Stimulated activated CD8-positive, alpha-beta memory T cell treated with anti-CD3 and anti-CD28 coated beads, Interleukin-12 subunit alpha, Interleukin-12 subunit beta, amount 100 ng/mL, for 24 hours (primary cell): ENCODE results near the gene SKAP1.
"Not testable (repeated sequence)": the region's sequence is repeated elsewhere in the genome, so short reads cannot be mapped to it uniquely, and the experiment has no call there.

Experiments used
- DNase-seq: peaks from one replicate; pipeline ENCODE4 v3.0.0-alpha.2; 2020; ENCODE audit errors: extremely low read depth

Gene SKAP1

DNA sequence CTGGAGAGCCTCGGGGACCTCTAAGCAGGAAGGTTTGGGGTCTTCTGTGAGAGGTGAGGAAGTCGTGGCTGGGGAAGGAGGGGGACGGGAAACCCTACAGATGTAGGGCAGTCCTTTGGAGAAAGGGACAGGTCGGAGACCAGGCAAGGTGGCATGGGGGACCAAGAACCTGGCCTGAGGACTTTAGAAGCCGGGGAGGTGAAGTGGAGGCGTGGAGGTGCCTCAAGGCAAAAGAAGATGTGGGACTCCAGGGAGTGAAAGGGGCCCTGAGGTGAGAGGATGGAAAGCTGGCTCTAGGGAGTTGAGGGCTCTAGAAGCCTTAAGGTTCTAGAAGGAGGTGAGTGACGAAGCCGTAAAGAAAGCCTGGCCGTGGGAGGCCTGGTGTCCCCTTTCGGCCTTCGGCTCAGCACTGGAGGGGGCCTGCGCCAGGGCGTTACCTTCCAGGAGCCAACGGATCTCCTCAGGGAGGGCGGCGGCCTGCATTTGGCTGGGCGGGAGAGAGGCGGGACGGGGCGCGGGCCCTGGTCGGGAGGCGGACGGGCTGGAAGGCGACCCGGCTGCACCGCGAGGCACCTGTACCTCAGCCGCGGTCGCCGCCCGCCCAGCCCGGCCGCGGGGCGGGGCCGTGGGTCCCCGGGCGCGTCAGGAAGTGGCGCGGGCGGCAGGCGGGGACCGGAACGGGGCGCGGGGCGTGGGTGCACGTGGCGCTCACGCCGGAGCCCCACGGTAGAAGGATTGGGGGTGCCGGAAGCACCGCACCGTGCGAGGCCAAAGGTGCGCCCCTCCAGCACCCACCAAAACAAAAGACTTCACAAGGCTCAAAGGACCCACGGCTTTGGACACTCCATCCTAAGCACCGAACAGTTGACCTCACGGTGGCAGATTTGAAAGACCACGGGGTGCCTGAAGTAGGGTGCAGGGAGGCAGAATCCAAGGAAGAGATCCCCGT is at the start of gene SKAP1:
Gene SKAP1, minus strand, starts transcription at position 577 of the 949 bp plus-strand sequence.
- DNase-seq, result no peak

DNA sequence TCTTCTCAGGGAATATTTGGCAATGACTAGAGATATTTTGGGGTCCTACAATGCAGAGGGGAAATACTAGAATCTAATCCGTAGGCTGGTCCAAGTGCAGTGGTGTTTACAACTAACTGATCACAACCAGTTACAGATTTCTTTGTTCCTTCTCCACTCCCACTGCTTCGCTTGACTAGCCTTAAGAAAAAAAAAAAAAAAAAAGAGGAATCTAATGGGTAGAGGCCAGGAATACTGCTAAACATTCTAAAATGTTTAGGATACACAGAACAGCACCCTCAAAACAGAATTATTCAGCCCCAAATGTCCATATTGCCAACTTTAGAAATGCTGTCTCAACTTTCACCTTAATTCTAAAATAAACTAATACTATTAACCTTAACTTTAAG is 49.0 kb upstream of the SKAP1 start:
- no peak for DNase-seq

DNA sequence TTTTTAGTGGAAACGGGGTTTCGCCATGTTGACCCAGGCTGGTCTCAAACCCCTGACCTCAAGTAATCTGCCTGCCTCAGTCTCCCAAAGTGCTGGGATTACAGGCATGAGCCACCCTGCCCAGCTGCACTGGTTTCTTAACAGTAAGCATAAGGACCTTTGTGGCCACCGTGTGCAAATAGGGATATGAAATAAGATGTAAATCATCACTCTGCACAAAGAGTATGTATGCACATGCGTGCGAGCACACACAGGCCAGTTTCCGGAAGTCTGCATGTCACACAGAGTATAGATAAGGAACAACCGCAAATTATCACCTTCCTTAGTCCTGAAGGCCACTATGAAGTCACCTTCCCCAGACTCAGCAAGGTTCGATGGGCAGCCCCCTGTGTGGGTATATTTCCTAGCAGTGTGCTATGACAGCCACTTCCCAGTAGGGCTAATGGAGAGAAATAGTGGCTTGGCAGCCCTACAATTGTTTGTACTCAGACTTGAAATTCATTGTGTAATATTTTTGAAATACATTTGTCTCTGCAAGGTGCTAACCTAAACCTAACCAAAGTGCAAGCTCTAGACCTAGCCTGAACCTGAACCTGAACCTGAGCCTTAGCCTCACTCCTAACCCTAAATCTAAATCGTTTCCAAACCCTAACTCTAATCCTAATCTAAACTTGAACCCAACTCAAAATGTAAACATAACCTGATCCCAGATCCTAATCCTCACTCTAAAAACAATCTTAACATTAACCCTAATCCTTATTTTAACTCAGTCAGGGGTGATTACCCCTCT is 48.4 kb upstream of the SKAP1 start:
- no peak for DNase-seq

DNA sequence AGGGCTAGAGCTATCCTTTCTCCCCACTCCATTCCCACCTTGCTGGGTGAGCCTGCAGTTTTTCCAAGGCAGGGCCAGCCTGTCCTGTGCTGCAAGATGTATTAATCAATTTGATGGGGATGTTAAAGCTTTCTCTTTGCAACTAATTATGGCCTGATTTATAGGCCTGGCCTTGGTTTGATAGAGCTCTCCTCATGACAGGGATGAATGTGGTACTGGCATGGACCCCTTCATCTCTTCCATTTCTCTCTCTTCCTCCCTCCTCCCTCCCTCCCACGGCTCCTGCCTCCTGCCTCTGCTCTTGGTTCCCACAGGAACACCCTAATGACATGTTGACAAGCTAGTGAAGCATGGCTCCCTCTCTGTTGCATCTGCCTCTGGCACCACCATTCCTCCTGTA is 47.2 kb upstream of the SKAP1 start:
- no peak for DNase-seq

DNA sequence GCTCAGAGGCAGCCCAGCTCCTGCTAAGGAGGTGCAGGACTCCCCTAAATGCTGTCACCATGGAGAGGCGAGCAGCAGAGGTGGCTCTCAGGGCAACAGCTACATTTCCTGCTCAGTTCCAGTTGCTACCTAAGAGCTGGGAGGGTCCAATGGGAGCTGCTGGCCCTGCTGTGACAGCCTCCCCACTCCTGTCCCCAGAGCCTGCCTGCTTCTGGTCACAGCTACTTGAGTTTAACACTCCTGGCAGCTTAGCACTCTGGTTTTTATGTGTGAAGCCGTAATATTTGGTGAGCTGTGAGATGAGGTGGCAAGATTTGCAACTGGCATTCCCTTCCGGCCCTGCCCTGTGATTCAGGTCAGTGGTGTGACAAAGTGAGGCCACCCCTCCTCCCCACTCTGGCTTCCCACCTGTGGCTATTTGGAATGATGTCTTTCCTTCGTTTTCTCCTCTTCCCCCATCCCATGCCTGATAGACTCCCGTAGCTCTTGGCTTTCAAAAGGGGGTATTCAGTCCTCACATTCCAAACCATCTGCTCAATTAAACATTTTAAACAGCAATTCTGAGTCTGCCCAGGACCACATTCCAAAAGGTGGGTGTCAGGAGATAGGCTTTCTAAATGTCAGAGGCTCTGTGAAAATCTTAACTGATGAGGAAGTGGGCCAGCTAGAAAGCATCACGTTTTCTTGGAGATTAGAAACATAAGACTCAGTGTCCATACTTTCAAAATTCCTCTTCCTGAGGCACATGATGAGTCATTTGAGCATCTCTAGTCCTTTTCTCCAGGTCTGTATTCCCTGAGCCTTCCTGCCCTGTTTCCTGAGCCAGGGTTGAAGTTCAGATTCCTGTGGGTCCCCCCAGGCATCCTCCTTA is 42.6 kb upstream of the SKAP1 start:
- no peak for DNase-seq

DNA sequence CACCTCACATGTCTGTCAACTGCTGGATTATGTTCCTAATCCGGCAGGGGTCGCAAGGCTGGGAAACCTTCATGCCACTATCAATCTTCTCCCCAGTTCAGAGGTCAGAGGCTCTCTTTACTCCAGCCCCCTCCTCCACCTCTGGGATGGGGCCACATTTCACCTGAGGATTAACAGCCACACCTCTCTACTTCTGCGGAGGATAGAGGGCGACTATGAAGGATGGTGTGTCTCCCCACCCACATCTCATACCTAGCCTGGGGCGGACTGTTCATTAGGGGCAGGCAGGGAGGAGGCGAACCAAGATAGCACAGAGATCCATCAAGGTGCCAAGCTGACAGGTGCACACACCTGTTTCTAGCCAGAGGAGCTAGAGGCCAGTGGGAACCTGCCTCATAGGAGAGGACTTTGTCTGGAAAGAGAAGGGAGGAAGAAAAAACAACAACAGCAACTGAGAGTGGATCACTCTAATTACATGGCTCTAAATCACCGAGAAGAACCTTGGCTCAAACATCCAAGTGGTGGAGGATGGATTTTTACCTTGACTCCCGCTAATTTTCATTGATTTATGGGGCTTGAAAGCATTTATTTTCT is 41.9 kb upstream of the SKAP1 start:
- DNase-seq, result no peak

DNA sequence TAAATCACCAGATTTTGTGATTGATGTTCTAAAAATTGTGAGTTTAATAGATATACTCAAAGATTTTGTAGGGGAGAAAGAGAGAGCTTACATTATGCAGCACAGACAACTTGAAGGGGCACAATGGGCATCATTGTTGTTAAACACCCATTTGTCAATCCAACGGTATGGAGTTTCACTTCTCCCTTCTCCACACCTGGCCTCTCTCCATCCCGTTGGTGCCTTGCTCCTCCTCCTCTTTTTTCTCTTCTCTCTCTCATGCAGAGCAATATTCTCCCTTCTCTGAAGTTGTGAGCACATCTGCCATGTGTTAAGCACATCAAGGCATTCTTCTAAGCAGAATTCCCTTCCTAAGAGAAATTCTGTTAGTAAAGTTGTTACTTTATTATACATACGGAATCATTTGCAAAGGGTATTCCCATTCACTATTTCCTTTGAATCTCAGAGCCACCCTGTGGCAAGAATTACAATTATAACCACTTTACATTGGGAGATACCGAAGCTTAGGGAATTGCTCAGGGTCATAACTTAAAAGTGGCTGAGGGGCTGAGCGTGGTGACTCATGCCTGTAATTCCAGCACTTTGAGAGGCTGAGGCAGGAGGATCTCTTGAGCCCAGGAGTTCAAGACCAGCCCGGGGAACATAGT is 40.5 kb upstream of the SKAP1 start:
- no peak for DNase-seq

DNA sequence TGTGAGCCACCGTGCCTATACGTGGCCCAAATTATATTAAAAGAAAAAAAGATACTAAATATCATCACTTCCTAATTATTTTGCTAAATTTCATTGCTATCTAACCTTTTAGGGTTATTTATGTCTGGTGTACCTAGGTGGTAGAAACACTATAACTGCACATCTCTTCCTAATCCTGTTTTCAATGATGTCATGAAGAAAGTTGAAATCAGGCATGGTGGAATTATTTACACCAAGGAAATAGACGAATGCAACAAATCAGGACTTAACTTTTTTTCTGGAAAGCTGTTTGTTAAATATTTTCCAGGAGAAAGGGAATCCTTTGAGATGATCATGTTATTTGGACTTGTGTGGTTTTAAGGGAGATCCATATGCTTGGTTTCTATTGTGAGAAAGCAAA is 39.2 kb upstream of the SKAP1 start:
- no peak for DNase-seq

DNA sequence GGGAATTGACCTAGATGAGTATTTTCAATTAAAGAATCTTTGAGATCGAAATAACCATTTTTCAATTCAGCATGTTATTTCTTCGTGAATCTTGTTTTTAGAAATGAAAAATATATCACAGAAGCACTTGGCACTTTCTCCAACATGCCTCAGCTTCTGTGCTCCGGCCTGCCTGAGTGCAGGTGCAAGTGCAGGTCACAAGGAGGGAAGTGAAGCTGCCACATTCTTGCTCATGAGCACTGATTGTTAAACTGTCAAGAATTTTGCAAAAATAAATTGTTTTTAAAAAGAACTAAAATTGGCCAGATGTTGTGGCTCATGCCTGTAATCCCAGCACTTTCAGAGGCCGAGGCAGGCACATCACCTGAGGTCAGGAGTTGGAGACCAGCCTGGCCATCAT is 38.3 kb upstream of the SKAP1 start:
- no peak for DNase-seq

DNA sequence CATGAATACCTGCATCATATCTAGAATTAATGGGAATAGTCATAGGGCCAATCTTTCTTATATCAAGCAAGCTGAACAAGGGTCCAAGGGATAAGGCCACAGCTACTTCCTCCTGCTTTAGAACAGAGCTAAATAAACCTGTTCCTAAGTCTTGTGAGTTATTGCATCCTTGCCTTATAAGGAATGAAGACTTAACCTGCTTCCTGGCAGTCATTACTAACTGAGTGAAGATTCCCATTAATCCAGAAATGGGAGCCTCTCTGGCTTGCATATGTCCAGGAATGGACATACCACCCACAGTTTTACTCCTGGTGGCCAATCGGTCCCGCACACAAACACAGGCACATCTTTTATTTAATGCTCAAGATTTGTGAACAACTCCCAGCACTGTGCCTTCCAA is 35.9 kb upstream of the SKAP1 start:
- DNase-seq, result no peak

DNA sequence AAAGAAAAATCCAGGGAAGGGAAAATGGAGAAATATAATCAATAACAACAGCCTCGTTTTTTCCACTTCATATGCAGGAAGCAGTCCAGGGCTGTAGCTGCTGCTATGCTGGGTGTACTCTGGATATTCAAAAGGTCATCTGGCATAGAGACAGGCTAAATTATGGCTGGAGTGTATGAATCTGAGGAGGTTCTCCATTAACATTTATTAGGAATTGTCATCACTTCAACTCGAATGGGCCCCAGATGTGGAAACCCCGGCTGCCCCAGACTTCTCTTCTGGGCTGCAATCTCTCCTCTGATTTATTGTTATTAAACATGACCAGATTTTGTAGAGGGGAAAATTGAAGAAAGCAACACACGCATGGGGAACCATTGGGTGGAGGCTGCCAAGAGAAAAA is 33.5 kb upstream of the SKAP1 start:
- no peak for DNase-seq

DNA sequence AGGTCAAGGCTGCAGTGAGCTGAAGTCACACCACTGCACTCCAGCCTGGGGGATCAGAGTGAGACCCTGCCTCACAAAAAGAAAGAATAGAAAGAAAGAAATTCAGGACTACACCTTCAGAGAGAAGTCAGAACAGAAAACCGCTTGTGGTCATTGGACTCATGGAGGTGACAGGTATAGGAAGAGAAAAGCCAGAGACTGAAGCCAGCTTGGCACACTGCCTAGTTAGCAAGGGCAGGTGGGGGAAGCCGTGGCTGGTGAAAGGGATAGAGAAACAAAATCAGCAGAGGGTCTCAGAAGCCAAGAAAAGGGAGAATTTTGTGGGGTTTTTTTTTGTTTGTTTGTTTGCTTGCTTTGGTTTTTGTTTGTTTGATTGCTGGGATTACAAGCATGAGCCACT is 32.9 kb upstream of the SKAP1 start:
- DNase-seq, result no peak

DNA sequence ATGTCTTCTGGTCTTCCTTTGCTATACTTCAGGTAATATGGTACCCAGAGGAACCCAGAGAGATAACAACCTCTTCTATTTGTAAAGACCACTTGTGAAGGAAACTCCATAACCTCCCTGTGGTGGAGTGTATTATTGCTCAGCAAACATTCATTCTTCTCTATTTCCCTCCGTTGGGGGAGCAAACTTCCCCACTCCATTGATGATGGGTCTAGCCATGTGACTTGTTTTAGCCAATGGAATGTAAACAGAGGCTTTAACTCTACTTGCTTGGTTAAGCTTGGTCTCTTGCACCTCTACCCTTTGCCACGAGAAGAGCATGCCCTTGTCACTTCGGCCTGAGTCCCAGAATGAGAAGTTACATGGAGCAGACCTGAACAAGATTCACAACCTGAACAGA is 30.0 kb upstream of the SKAP1 start:
- no peak for DNase-seq

DNA sequence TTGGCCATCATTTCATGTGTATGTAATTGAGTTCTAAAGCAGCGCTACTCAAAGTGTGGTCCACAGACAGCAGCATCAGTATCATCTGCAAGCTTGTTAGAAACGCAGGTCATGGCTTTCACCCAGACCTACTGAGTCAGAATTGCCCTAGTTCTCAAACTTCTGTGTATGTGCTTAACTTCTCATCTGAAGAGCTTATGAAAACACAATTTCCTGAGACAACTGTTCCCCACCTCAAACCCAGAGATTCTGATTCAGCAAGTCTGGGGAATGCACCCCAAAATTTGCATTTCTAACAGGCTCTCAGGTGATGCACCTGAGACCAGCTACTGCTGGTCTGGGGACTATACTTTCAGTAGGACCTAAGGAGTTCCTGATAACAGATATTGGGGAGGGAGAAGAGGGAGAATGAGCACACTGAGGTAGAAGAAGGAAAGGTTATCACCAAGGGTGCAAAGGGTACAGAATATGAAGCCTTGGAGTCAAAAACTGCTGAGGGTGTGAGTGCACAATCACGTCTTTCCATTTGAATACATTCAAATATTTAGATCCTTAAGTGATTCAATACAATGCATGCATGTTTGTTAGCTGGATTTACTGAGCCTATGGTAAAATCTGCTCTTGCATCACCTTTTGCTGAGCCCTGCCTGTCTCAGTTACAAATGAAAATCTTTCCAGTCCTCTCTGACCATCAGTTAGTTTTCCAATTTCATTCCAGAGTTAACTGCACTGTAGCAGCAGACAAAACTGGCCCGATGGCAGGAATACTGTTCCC is 29.2 kb upstream of the SKAP1 start:
- DNase-seq, result no peak

DNA sequence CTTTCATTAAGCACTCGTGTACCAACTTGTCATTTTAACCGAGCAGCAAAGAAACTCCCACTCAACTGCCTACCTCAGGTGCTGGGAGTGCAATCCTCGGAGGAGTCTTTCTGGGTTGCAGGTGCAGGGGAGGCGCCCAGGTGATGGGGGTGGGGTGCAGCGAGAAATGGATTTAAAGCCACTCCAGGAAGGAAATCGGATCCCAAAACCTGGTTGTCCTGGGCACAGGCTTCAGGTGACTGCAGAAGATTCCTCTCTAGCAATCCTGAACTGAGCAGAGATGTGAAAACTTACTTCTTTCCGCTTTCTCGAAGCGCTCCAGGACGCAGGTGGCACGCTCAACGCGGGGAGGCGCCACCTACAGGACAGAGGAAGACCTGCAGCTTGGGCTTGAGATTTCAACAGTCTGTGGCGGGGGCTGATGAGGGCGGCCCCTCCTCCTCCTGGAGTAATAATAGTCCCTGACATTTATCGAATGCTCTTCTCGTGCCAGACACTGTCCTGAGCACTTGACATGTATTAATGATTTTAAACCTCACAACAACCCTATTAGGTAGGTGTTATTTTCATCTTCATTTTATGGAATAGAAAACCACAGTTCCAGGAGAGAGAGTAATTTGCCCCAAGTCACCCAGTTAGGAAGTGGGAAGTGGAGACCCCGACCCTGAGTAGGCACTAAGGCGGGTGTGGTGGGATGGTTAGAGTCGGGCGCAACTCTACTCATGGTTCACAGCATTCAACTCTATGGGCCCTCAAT is 27.2 kb upstream of the SKAP1 start:
- DNase-seq, result peak; percentile 36

DNA sequence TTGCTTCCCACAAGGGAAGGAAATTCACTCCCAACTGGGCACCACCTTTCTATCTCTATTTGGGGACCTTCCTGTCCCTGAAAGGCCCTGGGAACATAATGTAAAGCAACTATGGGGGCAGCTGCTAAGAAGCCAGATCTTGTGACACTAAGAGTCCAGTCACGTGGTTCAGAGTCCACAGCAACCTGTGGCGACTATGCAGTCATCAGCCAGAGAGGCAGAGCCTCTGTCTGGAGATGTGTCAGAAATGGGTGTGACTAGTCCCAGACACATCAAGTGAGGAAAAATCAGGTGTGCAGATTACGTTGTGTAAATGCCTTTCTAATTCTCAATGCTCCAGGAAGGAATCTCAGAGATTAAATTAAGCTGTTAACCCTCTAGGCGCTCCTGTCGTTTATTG is 26.6 kb upstream of the SKAP1 start:
- DNase-seq, result no peak

DNA sequence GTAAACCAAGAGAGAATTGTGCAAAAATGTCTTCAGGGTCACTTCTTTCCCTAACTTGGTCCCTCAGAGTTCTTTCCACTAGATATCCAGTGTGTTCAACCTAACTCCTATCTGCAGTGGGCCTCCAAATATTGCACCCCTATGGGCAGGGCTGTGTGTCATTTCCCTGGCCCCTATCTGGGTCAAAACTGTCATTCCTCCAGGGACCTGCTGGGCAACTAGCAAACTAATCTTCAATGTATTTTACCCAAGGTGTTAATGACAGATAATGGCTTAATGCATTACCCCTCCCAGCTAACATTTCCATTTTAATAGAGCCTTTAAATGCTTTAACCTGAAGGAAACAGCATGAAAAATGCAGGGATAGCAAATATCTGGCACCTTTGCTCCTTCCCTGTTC is 25.8 kb upstream of the SKAP1 start:
- no peak for DNase-seq

DNA sequence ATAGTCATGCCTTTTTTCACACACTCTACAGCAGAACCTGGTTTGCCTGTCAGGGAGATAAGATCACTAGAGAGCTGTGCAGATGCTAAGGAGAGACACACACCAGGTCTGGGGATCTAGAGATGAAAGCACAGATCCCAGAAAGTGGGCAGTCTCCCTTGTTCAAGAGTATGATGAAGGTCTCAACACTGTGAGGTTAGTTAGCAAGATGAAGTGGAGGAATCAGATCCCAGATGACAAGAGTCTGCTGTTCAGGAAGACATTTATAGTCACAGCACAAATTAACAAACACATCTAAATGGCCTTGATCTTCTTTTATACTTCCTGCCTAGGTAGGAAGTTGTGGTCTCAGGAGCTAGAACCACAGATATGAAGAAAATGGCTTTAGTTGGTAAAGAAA is 23.4 kb upstream of the SKAP1 start:
- DNase-seq, result no peak

DNA sequence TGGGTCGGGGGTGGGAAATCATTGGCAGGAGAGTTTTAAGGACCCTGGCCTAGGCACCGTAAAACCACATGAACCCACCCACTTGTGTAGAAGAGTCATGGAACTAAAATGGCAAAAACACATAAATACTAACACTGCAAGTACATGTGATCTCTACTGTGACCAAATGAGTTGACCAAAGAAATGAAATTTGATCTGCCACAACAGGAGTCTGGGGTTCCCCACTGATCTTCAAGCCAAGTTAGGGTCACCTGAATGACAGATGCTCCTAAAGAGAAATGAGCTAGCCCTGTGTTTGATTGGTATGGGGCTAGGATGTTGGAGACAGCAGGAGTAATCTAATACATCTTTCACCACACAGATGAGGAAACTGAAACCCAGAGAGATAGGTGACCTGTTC is 21.5 kb upstream of the SKAP1 start:
- DNase-seq, result no peak

DNA sequence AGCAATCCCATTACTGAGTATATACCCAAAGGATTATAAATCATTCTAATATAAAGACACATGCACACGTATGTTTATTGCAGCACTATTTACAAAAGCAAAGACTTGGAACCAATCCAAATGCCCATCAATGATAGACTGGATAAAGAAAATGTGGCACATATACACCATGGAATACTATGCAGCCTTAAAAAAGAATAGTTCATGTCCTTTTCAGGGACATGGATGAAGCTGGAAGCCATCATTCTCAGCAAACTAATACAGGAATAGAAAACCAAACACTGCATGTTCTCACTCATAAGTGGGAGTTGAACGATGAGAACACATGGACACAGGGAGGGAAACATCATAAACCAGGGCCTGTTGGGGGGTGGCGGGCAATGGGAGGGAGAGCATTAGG is 19.3 kb upstream of the SKAP1 start:
- not testable (repeated sequence) for DNase-seq
